Gastrocnemius medialis (tissue), 4 donors: ENCODE data around the gene CHEK2. TPM values are rescaled to one million over a fixed set of nuclear protein-coding genes. Genes with fewer than 3 reads are reported as not detected.

Experiments
- ATAC-seq, 2 donors: fragments of 150-250 bp; one replicate each; pipeline ENCODE4 v1.9.1; 2016
- DNase-seq, 2 donors: peaks; one replicate each; pipeline ENCODE4 v3.0.0-alpha.2; 2019
- H3K27ac ChIP-seq, 4 donors: fragments of 200-600 bp; sonication (generic); 1 replicate in 1 of 4; 2 replicates in 3 of 4; pipeline ENCODE4 v1.5.1; 2016 to 2018; ENCODE audit warnings: mild to moderate bottlenecking in 2 of 4, moderate library complexity in 1 of 4
- H3K27me3 ChIP-seq, 3 donors: fragments of 200-600 bp; sonication (generic) in 2 of 3; 1 replicate in 1 of 3; 2 replicates in 2 of 3; pipeline versions ENCODE4 v1.5.1 to v1.6.0; 2016 to 2019; ENCODE audit warnings: mild to moderate bottlenecking in 1 of 3, moderate library complexity in 1 of 3
- H3K36me3 ChIP-seq, 2 donors: fragments of 200-600 bp; sonication (generic) in 1 of 2; one replicate each; pipeline ENCODE4 v1.5.1; 2017 to 2018
- H3K4me1 ChIP-seq, 2 donors: fragments of 200-600 bp; sonication (generic) in 1 of 2; one replicate each; pipeline ENCODE4 v1.5.1; 2016 to 2017; ENCODE audit warnings: mild to moderate bottlenecking in 2 of 2
- H3K4me3 ChIP-seq, 4 donors: fragments of 200-600 bp; sonication (generic) in 3 of 4; 1 replicate in 1 of 4; 2 replicates in 3 of 4; pipeline ENCODE4 v1.5.1; 2016 to 2019; ENCODE audit warnings: mild to moderate bottlenecking in 2 of 4
- H3K9me3 ChIP-seq, 3 donors: fragments of 200-600 bp; sonication (generic) in 2 of 3; 1 replicate in 1 of 3; 2 replicates in 2 of 3; pipeline ENCODE4 v1.5.1; 2016 to 2019
- CTCF ChIP-seq, 5 experiments: fragments of 450-650 bp in 3 of 5; fragments of 200-600 bp in 2 of 5; sonication (generic) in 2 of 5; IDR thresholded peaks in 4 of 5; conservative IDR thresholded peaks in 1 of 5; 1 replicate in 4 of 5; 2 replicates in 1 of 5; pipeline ENCODE4 v1.5.1; 2016 to 2019; ENCODE audit warnings: antibody characterized with exemption in 5 of 5, mild to moderate bottlenecking in 3 of 5, moderate library complexity in 3 of 5
- POLR2A ChIP-seq, 2 donors: fragments of 450-650 bp; IDR thresholded peaks; one replicate each; pipeline ENCODE4 v1.6.1; 2017; ENCODE audit warnings: antibody characterized with exemption in 2 of 2, mild to moderate bottlenecking in 2 of 2, moderate library complexity in 2 of 2
- in situ Hi-C, 4 donors: fragments of 200-750 bp; cut with MboI; loops; one replicate each; pipeline versions ENCODE4 v1.15.0 to v1.8.0; 2017; ENCODE audit warnings: low sequenced_read_pairs in 4 of 4
- intact Hi-C: fragments of 100-400 bp; cut with DNase I; formaldehyde crosslinking; loops from one replicate; pipeline ENCODE4 v1.15.1; 2023; ENCODE audit warnings: low total_unique reads
- total RNA-seq, 4 donors: library from RNA; depleted of rRNA; stranded (reverse); fragments of >200 nt; gene quantifications; one replicate each; pipeline versions ENCODE4 v1.1.0 to v1.2.3, GENCODE V29; 2016

The CHEK2 gene
- total RNA-seq, 4 donors from 2014 or later, result 0.58 to 5.7 (median 3.7) TPM

GRCh38 chr22:28711820-28712777 lies 29.5 kb downstream of the CHEK2 start:
- no peaks in the 10 kb centered on the region for H3K27me3 ChIP-seq
- peak overlapping the region; percentile 27 to 54 (median 47) for H3K27ac ChIP-seq
- ATAC-seq (peak; percentile 85 to 94), DNase-seq (peak in 1 of 2 donors; percentile 6)
- intact Hi-C loops, result loop anchor here (2.0 kb wide), 1 partner anchor 31 kb away; no protein-coding TSS in a partner anchor
- no peak for TF ChIP-seq POLR2A (IDR thresholded peaks at IDR 0.05)
- TF ChIP-seq CTCF (IDR thresholded peaks at IDR 0.05 in 4 of 5, conservative IDR thresholded peaks at IDR 0.05 in 1 of 5), result peak in 1 of 5 experiments; percentile 15
- H3K4me1 ChIP-seq, result peaks cover 20 to 31% of the 10 kb centered on the region in 2 donors
- no peaks in the 10 kb centered on the region for H3K9me3 ChIP-seq
- no peaks in the 10 kb centered on the region for H3K36me3 ChIP-seq
- H3K4me3 ChIP-seq, result peak overlapping the region in 1 of 4 donors; percentile 0
- in situ Hi-C loops, result no loop called here

- Histone ChIP-seq H3K9me3 (no peaks in the 10 kb centered on the region), H3K4me1 (peaks cover 20 to 31% of the 10 kb centered on the region in 2 donors), H3K4me3 (no peak overlapping the region), H3K27me3 (no peaks in the 10 kb centered on the region), H3K36me3 (no peaks in the 10 kb centered on the region), H3K27ac (peak overlapping the region in 3 of 4 donors; percentile 37 to 54 (median 47))
- in situ Hi-C loops, result no loop called here
- no peak for ATAC-seq
- intact Hi-C loops, result no loop called here
- DNase-seq, result no peak
- TF ChIP-seq CTCF (IDR thresholded peaks at IDR 0.05 in 4 of 5, conservative IDR thresholded peaks at IDR 0.05 in 1 of 5) (no peak), POLR2A (IDR thresholded peaks at IDR 0.05) (no peak)
Measured at GRCh38 chr22:28711341-28711740, 30.3 kb downstream of the CHEK2 start.

- no peak overlapping the region for H3K4me3 ChIP-seq
- H3K27me3 ChIP-seq, result no peaks in the 10 kb centered on the region
- H3K36me3 ChIP-seq, result no peaks in the 10 kb centered on the region
- ATAC-seq, result peak in 1 of 2 donors; percentile 50
- no peaks in the 10 kb centered on the region for H3K9me3 ChIP-seq
- H3K4me1 ChIP-seq, result peaks cover 20 to 31% of the 10 kb centered on the region in 2 donors
- intact Hi-C loops, result no loop called here
- TF ChIP-seq CTCF (IDR thresholded peaks at IDR 0.05 in 4 of 5, conservative IDR thresholded peaks at IDR 0.05 in 1 of 5) (no peak), POLR2A (IDR thresholded peaks at IDR 0.05) (no peak)
- no peak for DNase-seq
- peak overlapping the region in 3 of 4 donors; percentile 24 to 47 (median 37) for H3K27ac ChIP-seq
- in situ Hi-C loops, result no loop called here
Measured at GRCh38 chr22:28710576-28711191, 30.9 kb downstream of the CHEK2 start.

GRCh38 chr22:28710107-28710506 lies 31.5 kb downstream of the CHEK2 start:
- Histone ChIP-seq H3K4me3 (no peak overlapping the region), H3K27ac (peak overlapping the region in 3 of 4 donors; percentile 24 to 47 (median 37)), H3K4me1 (peaks cover 20 to 31% of the 10 kb centered on the region in 2 donors), H3K27me3 (no peaks in the 10 kb centered on the region), H3K9me3 (no peaks in the 10 kb centered on the region), H3K36me3 (no peaks in the 10 kb centered on the region)
- in situ Hi-C loops (no loop called here), intact Hi-C loops (no loop called here)
- ATAC-seq (no peak), DNase-seq (no peak)
- TF ChIP-seq POLR2A (IDR thresholded peaks at IDR 0.05) (no peak), CTCF (IDR thresholded peaks at IDR 0.05 in 4 of 5, conservative IDR thresholded peaks at IDR 0.05 in 1 of 5) (no peak)
